AG08395 (cell line): ENCODE data around the gene FZD4.
A peak's percentile ranks its signal among the peaks of the same experiment; 100 is the strongest.
"Not testable (repeated sequence)": the region's sequence is repeated elsewhere in the genome, so short reads cannot be mapped to it uniquely, and the experiment has no call there.

ENCODE experiments used
- DNase-seq: peaks from one replicate; pipeline ENCODE4 v3.0.0; 2012; ENCODE audit warnings: mixed read lengths, low spot score

The FZD4 gene

GRCh38 chr11:86937193-86937806 lies 17.9 kb downstream of the FZD4 start:
- not testable (repeated sequence) for DNase-seq

GRCh38 chr11:86934926-86935579 lies 20.1 kb downstream of the FZD4 start:
- DNase-seq, result no peak

GRCh38 chr11:86934582-86934900 lies 20.7 kb downstream of the FZD4 start:
- no peak for DNase-seq

GRCh38 chr11:86933891-86934581 lies 21.2 kb downstream of the FZD4 start:
- DNase-seq, result no peak

GRCh38 chr11:86932924-86933875 lies 22.0 kb downstream of the FZD4 start:
- no peak for DNase-seq

- DNase-seq, result no peak
These were observed 23.0 kb downstream of the FZD4 start for GRCh38 chr11:86932259-86932585.

- peak; percentile 49 for DNase-seq
These were observed 23.5 kb downstream of the FZD4 start for GRCh38 chr11:86931548-86932258.

GRCh38 chr11:86930957-86931547 lies 24.1 kb downstream of the FZD4 start:
- DNase-seq, result no peak

GRCh38 chr11:86926975-86927374 lies 28.2 kb downstream of the FZD4 start:
- DNase-seq, result no peak

GRCh38 chr11:86923999-86924766 lies 31.0 kb downstream of the FZD4 start:
- DNase-seq, result no peak

- DNase-seq, result no peak
These were observed 33.0 kb downstream of the FZD4 start for GRCh38 chr11:86922225-86922624.

- peak; percentile 73 for DNase-seq
These were observed 35.5 kb downstream of the FZD4 start for GRCh38 chr11:86919557-86920210.

GRCh38 chr11:86918973-86919372 lies 36.2 kb downstream of the FZD4 start:
- DNase-seq, result no peak

- no peak for DNase-seq
These were observed 36.7 kb downstream of the FZD4 start for GRCh38 chr11:86918496-86918895.

- DNase-seq, result no peak
These were observed 37.6 kb downstream of the FZD4 start for GRCh38 chr11:86917589-86917988.

GRCh38 chr11:86916330-86916729 lies 38.9 kb downstream of the FZD4 start:
- peak; percentile 83 for DNase-seq

GRCh38 chr11:86915850-86916249 lies 39.3 kb downstream of the FZD4 start:
- not testable (repeated sequence) for DNase-seq

- DNase-seq, result no peak
These were observed 40.2 kb downstream of the FZD4 start for GRCh38 chr11:86914865-86915519.

GRCh38 chr11:86912238-86912637 lies 43.0 kb downstream of the FZD4 start:
- DNase-seq, result no peak

GRCh38 chr11:86910592-86910991 lies 44.6 kb downstream of the FZD4 start:
- no peak for DNase-seq
